HEK293 (cell line): ENCODE results near the gene AFDN.

Experiments
- EGR2 ChIP-seq: fragments of 450-650 bp; formaldehyde crosslinking; IDR thresholded peaks from 2 replicates; pipeline ENCODE4 v1.5.1; 2016; ENCODE audit warnings: low read depth, missing biosample characterization, missing genetic modification characterization
- GLI2 ChIP-seq: fragments of 450-650 bp; formaldehyde crosslinking; IDR thresholded peaks from 2 replicates; pipeline ENCODE4; 2017; ENCODE audit warnings: missing biosample characterization, missing genetic modification characterization, low read depth, borderline replicate concordance
- RBAK ChIP-seq: fragments of 450-650 bp; formaldehyde crosslinking; IDR thresholded peaks from 2 replicates; pipeline ENCODE4 v1.5.1; 2016; ENCODE audit warnings: missing biosample characterization, missing genetic modification characterization
- SCRT1 ChIP-seq: fragments of 450-650 bp; formaldehyde crosslinking; IDR thresholded peaks from 2 replicates; pipeline ENCODE4 v1.5.1; 2016; ENCODE audit warnings: missing biosample characterization, missing genetic modification characterization, borderline replicate concordance
- SP2 ChIP-seq: fragments of 450-650 bp; formaldehyde crosslinking; IDR thresholded peaks from 2 replicates; pipeline ENCODE4 v1.5.1; 2016; ENCODE audit warnings: missing biosample characterization, missing genetic modification characterization
- ZBTB20 ChIP-seq: fragments of 450-650 bp; formaldehyde crosslinking; IDR thresholded peaks from 2 replicates; pipeline ENCODE4 v1.5.1; 2016; ENCODE audit warnings: missing biosample characterization, missing genetic modification characterization
- ZNF132 ChIP-seq: fragments of 450-650 bp; formaldehyde crosslinking; IDR thresholded peaks from 2 replicates; pipeline ENCODE4 v1.5.1; 2017; ENCODE audit warnings: missing biosample characterization, missing genetic modification characterization, borderline replicate concordance
- ZNF146 ChIP-seq: fragments of 450-650 bp; formaldehyde crosslinking; IDR thresholded peaks from 2 replicates; pipeline ENCODE4 v1.5.1; 2016; ENCODE audit warnings: missing biosample characterization, missing genetic modification characterization
- ZNF391 ChIP-seq: fragments of 450-650 bp; formaldehyde crosslinking; IDR thresholded peaks from 2 replicates; pipeline ENCODE4 v1.5.1; 2016; ENCODE audit warnings: low read depth, missing biosample characterization, missing genetic modification characterization, borderline replicate concordance
- ZNF514 ChIP-seq: fragments of 450-650 bp; formaldehyde crosslinking; IDR thresholded peaks from 2 replicates; pipeline ENCODE4 v1.5.1; 2016; ENCODE audit warnings: missing biosample characterization, missing genetic modification characterization
- ZNF548 ChIP-seq: fragments of 450-650 bp; formaldehyde crosslinking; IDR thresholded peaks from 2 replicates; pipeline ENCODE4 v1.5.1; 2016; ENCODE audit warnings: missing biosample characterization, missing genetic modification characterization
- ZNF776 ChIP-seq: fragments of 450-650 bp; formaldehyde crosslinking; IDR thresholded peaks from 2 replicates; pipeline ENCODE4 v1.5.0; 2017; ENCODE audit warnings: missing biosample characterization, missing genetic modification characterization, borderline replicate concordance
- TF ChIP-seq, protein P1 (sequence below): sonication (generic); formaldehyde crosslinking; IDR thresholded peaks from 2 replicates; pipeline ENCODE4 v1.8.1; 2022; ENCODE audit warnings: mild to moderate bottlenecking, moderate library complexity, missing genetic modification reagents
- TF ChIP-seq, protein P2 (sequence below): fragments of 450-650 bp; formaldehyde crosslinking; conservative IDR thresholded peaks from 2 replicates; pipeline ENCODE4 v1.5.1; 2016; ENCODE audit warnings: low read depth, missing biosample characterization, missing genetic modification characterization
- TF ChIP-seq, protein P3 (sequence below): fragments of 450-650 bp; formaldehyde crosslinking; IDR thresholded peaks from 2 replicates; pipeline ENCODE4 v1.5.1; 2016; ENCODE audit warnings: missing biosample characterization, missing genetic modification characterization, borderline replicate concordance
- TF ChIP-seq, protein P4 (sequence below): fragments of 450-650 bp; formaldehyde crosslinking; IDR thresholded peaks from 2 replicates; pipeline ENCODE4 v1.5.1; 2016; ENCODE audit warnings: missing biosample characterization, missing genetic modification characterization, low read depth
- TF ChIP-seq, protein P5 (sequence below): fragments of 450-650 bp; formaldehyde crosslinking; IDR thresholded peaks from 2 replicates; pipeline ENCODE4 v1.5.1; 2016; ENCODE audit warnings: missing biosample characterization, missing genetic modification characterization
- TF ChIP-seq, protein P6 (sequence below): fragments of 450-650 bp; formaldehyde crosslinking; IDR thresholded peaks from 2 replicates; pipeline ENCODE4 v1.5.1; 2016; ENCODE audit warnings: missing biosample characterization, missing genetic modification characterization
- TF ChIP-seq, protein P7 (sequence below): fragments of 450-650 bp; formaldehyde crosslinking; IDR thresholded peaks from 2 replicates; pipeline ENCODE4 v1.5.1; 2016; ENCODE audit warnings: missing biosample characterization, missing genetic modification characterization

AFDN gene

DNA sequence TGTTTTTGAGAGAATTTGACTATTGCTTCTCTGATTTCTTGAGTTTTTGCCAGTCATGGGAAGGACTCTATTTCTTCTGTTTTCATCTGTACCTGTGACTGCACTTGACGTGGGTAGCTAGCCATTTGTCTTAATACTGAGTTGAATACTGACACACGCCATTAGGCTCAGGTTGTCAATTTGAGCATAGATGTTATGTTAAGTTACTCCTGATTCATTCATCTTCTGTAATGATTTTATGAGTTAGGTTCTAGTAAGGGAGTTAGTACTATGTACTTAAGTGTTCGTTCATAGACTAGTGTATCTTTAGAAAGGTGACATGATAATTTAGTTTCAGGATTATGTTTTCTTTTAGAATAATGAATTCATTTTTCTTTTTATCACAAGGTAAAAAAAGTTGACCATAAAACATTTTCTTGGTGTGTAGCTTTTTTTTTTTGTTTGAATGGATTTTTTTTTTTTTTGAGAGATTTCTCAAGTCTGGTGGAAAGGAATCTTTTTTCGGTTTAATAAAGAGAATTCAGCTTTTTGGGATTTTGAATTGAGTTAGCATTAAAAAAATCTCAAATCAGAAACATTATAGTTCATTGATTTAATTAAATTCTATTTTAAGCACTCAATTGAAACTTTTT lies 1.7 kb downstream of the AFDN start (continued):
- TF ChIP-seq EGR2 (tag by site-specific recombination) (no peak), ZNF548 (no peak), RBAK (tag by site-specific recombination) (no peak), ZNF514 (no peak), ZBTB20 (no peak), ZNF146 (tag by site-specific recombination) (no peak), SCRT1 (no peak), SP2 (tag by site-specific recombination) (no peak), ZNF391 (tag by site-specific recombination) (no peak), ZNF132 (no peak), ZNF776 (tag by site-specific recombination) (no peak), GLI2 (tag by site-specific recombination) (no peak)
- TF ChIP-seq, protein P1, sequence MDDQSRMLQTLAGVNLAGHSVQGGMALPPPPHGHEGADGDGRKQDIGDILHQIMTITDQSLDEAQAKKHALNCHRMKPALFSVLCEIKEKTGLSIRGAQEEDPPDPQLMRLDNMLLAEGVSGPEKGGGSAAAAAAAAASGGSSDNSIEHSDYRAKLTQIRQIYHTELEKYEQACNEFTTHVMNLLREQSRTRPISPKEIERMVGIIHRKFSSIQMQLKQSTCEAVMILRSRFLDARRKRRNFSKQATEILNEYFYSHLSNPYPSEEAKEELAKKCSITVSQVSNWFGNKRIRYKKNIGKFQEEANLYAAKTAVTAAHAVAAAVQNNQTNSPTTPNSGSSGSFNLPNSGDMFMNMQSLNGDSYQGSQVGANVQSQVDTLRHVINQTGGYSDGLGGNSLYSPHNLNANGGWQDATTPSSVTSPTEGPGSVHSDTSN (CRISPR knock-in tag): no peak
- TF ChIP-seq, protein P2, sequence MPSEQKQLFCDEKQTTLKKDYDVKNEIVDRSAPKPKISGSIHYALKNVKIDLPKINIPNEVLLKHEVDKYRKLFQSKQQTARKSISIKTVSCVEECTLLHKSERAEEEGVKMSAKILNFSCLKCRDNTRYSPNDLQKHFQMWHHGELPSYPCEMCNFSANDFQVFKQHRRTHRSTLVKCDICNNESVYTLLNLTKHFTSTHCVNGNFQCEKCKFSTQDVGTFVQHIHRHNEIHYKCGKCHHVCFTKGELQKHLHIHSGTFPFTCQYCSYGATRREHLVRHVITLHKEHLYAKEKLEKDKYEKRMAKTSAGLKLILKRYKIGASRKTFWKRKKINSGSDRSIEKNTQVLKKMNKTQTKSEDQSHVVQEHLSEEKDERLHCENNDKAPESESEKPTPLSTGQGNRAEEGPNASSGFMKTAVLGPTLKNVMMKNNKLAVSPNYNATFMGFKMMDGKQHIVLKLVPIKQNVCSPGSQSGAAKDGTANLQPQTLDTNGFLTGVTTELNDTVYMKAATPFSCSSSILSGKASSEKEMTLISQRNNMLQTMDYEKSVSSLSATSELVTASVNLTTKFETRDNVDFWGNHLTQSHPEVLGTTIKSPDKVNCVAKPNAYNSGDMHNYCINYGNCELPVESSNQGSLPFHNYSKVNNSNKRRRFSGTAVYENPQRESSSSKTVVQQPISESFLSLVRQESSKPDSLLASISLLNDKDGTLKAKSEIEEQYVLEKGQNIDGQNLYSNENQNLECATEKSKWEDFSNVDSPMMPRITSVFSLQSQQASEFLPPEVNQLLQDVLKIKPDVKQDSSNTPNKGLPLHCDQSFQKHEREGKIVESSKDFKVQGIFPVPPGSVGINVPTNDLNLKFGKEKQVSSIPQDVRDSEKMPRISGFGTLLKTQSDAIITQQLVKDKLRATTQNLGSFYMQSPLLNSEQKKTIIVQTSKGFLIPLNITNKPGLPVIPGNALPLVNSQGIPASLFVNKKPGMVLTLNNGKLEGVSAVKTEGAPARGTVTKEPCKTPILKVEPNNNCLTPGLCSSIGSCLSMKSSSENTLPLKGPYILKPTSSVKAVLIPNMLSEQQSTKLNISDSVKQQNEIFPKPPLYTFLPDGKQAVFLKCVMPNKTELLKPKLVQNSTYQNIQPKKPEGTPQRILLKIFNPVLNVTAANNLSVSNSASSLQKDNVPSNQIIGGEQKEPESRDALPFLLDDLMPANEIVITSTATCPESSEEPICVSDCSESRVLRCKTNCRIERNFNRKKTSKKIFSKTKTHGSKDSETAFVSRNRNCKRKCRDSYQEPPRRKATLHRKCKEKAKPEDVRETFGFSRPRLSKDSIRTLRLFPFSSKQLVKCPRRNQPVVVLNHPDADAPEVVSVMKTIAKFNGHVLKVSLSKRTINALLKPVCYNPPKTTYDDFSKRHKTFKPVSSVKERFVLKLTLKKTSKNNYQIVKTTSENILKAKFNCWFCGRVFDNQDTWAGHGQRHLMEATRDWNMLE: no peak
- TF ChIP-seq, protein P3, sequence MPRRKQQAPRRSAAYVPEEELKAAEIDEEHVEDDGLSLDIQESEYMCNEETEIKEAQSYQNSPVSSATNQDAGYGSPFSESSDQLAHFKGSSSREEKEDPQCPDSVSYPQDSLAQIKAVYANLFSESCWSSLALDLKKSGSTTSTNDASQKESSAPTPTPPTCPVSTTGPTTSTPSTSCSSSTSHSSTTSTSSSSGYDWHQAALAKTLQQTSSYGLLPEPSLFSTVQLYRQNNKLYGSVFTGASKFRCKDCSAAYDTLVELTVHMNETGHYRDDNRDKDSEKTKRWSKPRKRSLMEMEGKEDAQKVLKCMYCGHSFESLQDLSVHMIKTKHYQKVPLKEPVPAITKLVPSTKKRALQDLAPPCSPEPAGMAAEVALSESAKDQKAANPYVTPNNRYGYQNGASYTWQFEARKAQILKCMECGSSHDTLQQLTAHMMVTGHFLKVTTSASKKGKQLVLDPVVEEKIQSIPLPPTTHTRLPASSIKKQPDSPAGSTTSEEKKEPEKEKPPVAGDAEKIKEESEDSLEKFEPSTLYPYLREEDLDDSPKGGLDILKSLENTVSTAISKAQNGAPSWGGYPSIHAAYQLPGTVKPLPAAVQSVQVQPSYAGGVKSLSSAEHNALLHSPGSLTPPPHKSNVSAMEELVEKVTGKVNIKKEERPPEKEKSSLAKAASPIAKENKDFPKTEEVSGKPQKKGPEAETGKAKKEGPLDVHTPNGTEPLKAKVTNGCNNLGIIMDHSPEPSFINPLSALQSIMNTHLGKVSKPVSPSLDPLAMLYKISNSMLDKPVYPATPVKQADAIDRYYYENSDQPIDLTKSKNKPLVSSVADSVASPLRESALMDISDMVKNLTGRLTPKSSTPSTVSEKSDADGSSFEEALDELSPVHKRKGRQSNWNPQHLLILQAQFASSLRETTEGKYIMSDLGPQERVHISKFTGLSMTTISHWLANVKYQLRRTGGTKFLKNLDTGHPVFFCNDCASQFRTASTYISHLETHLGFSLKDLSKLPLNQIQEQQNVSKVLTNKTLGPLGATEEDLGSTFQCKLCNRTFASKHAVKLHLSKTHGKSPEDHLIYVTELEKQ (tag by site-specific recombination): peak; percentile 59; the same call in 1 of the 2 replicates
- TF ChIP-seq, protein P4, sequence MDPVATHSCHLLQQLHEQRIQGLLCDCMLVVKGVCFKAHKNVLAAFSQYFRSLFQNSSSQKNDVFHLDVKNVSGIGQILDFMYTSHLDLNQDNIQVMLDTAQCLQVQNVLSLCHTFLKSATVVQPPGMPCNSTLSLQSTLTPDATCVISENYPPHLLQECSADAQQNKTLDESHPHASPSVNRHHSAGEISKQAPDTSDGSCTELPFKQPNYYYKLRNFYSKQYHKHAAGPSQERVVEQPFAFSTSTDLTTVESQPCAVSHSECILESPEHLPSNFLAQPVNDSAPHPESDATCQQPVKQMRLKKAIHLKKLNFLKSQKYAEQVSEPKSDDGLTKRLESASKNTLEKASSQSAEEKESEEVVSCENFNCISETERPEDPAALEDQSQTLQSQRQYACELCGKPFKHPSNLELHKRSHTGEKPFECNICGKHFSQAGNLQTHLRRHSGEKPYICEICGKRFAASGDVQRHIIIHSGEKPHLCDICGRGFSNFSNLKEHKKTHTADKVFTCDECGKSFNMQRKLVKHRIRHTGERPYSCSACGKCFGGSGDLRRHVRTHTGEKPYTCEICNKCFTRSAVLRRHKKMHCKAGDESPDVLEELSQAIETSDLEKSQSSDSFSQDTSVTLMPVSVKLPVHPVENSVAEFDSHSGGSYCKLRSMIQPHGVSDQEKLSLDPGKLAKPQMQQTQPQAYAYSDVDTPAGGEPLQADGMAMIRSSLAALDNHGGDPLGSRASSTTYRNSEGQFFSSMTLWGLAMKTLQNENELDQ (tag by site-specific recombination): no peak
- TF ChIP-seq, protein P5, sequence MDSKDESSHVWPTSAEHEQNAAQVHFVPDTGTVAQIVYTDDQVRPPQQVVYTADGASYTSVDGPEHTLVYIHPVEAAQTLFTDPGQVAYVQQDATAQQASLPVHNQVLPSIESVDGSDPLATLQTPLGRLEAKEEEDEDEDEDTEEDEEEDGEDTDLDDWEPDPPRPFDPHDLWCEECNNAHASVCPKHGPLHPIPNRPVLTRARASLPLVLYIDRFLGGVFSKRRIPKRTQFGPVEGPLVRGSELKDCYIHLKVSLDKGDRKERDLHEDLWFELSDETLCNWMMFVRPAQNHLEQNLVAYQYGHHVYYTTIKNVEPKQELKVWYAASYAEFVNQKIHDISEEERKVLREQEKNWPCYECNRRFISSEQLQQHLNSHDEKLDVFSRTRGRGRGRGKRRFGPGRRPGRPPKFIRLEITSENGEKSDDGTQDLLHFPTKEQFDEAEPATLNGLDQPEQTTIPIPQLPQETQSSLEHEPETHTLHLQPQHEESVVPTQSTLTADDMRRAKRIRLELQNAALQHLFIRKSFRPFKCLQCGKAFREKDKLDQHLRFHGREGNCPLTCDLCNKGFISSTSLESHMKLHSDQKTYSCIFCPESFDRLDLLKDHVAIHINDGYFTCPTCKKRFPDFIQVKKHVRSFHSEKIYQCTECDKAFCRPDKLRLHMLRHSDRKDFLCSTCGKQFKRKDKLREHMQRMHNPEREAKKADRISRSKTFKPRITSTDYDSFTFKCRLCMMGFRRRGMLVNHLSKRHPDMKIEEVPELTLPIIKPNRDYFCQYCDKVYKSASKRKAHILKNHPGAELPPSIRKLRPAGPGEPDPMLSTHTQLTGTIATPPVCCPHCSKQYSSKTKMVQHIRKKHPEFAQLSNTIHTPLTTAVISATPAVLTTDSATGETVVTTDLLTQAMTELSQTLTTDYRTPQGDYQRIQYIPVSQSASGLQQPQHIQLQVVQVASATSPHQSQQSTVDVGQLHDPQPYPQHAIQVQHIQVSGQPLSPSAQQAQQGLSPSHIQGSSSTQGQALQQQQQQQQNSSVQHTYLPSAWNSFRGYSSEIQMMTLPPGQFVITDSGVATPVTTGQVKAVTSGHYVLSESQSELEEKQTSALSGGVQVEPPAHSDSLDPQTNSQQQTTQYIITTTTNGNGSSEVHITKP: no peak
- TF ChIP-seq, protein P6, sequence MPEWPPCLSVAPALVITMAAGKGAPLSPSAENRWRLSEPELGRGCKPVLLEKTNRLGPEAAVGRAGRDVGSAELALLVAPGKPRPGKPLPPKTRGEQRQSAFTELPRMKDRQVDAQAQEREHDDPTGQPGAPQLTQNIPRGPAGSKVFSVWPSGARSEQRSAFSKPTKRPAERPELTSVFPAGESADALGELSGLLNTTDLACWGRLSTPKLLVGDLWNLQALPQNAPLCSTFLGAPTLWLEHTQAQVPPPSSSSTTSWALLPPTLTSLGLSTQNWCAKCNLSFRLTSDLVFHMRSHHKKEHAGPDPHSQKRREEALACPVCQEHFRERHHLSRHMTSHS (tag by site-specific recombination): no peak
- TF ChIP-seq, protein P7, sequence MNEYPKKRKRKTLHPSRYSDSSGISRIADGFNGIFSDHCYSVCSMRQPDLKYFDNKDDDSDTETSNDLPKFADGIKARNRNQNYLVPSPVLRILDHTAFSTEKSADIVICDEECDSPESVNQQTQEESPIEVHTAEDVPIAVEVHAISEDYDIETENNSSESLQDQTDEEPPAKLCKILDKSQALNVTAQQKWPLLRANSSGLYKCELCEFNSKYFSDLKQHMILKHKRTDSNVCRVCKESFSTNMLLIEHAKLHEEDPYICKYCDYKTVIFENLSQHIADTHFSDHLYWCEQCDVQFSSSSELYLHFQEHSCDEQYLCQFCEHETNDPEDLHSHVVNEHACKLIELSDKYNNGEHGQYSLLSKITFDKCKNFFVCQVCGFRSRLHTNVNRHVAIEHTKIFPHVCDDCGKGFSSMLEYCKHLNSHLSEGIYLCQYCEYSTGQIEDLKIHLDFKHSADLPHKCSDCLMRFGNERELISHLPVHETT (tag by site-specific recombination): no peak; the same call in 1 of the 2 replicates
